ENCODE results near the gene SVOPL.

The SVOPL gene

GRCh38 chr7:138563808-138564207, 137.4 kb downstream of the SVOPL start:
- DNase-seq (ENCODE audit: low read depth in 2 of 2) = no peak

GRCh38 chr7:138559448-138559847, 141.7 kb downstream of the SVOPL start:
- no peak for DNase-seq (ENCODE audit: low read depth in 2 of 2)

- DNase-seq (ENCODE audit: low read depth in 2 of 2) = no peak
Observed at GRCh38 chr7:138556771-138557484, 144.2 kb downstream of the SVOPL start.

- DNase-seq (ENCODE audit: low read depth in 2 of 2) = no peak
Observed at GRCh38 chr7:138555684-138556083, 145.5 kb downstream of the SVOPL start.

GRCh38 chr7:138554674-138555073, 146.5 kb downstream of the SVOPL start:
- no peak for DNase-seq (ENCODE audit: low read depth in 2 of 2)

GRCh38 chr7:138553805-138554204, 147.4 kb downstream of the SVOPL start:
- no peak for DNase-seq (ENCODE audit: low read depth in 2 of 2)

GRCh38 chr7:138551102-138551501, 150.1 kb downstream of the SVOPL start:
- DNase-seq (ENCODE audit: low read depth in 2 of 2) = no peak

GRCh38 chr7:138550337-138550736, 150.8 kb downstream of the SVOPL start:
- no peak for DNase-seq (ENCODE audit: low read depth in 2 of 2)

GRCh38 chr7:138549082-138549481, 152.1 kb downstream of the SVOPL start:
- DNase-seq (ENCODE audit: low read depth in 2 of 2) = no peak

GRCh38 chr7:138546829-138547228, 154.3 kb downstream of the SVOPL start:
- DNase-seq (ENCODE audit: low read depth in 2 of 2) = no peak

- DNase-seq (ENCODE audit: low read depth in 2 of 2) = no peak
Observed at GRCh38 chr7:138546064-138546619, 155.0 kb downstream of the SVOPL start.

- no peak for DNase-seq (ENCODE audit: low read depth in 2 of 2)
Observed at GRCh38 chr7:138545123-138545522, 156.0 kb downstream of the SVOPL start.
